HepG2 (cell line): ENCODE data around the gene MAS1L. TPM values are rescaled to one million over a fixed set of nuclear protein-coding genes. Genes with fewer than 3 reads are reported as not detected.

Experiments used
- ATAC-seq: fragments of 200-7000 bp; cut with Tn5 transposase; 3 replicates; pipeline ENCODE4 v1.9.1; 2020; ENCODE audit warnings: mild to moderate bottlenecking, moderate library complexity
- BruUV-seq: library from RNA; stranded (reverse); fragments of 400-500 nt; replicated peaks from 2 replicates; lab custom pipeline; 2021; lab: Mats Ljungman, UMichigan
- CTCF ChIA-PET: fragments of 300-600 bp; formaldehyde crosslinking; extraction: SDS; loops from one replicate; lab custom pipeline; 2021; ENCODE audit warnings: low total read pairs, inconsistent platforms, low intra/inter-chr PET ratio; lab: Yijun Ruan, JAX
- POLR2A ChIA-PET: fragments of 350-600 bp; sonication (Branson Sonifier 250); formaldehyde crosslinking; loops from one replicate; lab custom pipeline; 2020; ENCODE audit warnings: antibody characterized with exemption, inconsistent platforms; lab: Yijun Ruan, JAX
- DNase-seq: peaks from one replicate; pipeline ENCODE4 v3.0.0-alpha.2; 2015; ENCODE audit warnings: low spot score
- FAIRE-seq: peaks from 3 replicates; lab custom pipeline; 2011; peaks lifted over from hg19 to GRCh38; lab: Jason Lieb, UNC
- H2AFZ ChIP-seq: one replicate; pipeline ENCODE4 v1.6.1; 2011; ENCODE audit warnings: low read length, inconsistent platforms
- H3K27ac ChIP-seq: fragments of 300-600 bp; 3 replicates; pipeline ENCODE4 v1.8.0; 2011; ENCODE audit warnings: mixed run types, mild to moderate bottlenecking, mixed read lengths, low read length, inconsistent platforms; ENCODE audit not compliant: insufficient read depth; ENCODE audit errors: extremely low read length
- H3K27me3 ChIP-seq, 2 experiments: fragments of 200-600 bp in 1 of 2; 2 replicates in 1 of 2; 3 replicates in 1 of 2; pipeline versions ENCODE4 v1.6.0 to v1.8.0; 2011; ENCODE audit warnings: low read length in 2 of 2, mild to moderate bottlenecking in 2 of 2, moderate library complexity in 2 of 2, inconsistent platforms in 1 of 2; ENCODE audit not compliant: insufficient read depth in 2 of 2, control insufficient read depth in 1 of 2
- H3K36me3 ChIP-seq, 2 experiments: fragments of 200-600 bp in 1 of 2; replicated peaks in 1 of 2; 2 replicates in 1 of 2; 3 replicates in 1 of 2; pipeline versions ENCODE4 v1.5.1 to v1.8.0; 2011; ENCODE audit warnings: low read length in 2 of 2, inconsistent platforms in 1 of 2; ENCODE audit not compliant: insufficient read depth in 2 of 2, control insufficient read depth in 1 of 2
- H3K4me1 ChIP-seq: 2 replicates; pipeline ENCODE4 v1.5.1; 2012; ENCODE audit warnings: low read length, inconsistent platforms; ENCODE audit not compliant: insufficient read depth
- H3K4me2 ChIP-seq: 2 replicates; pipeline ENCODE4 v1.6.0; 2011; ENCODE audit warnings: low read depth, low read length, inconsistent platforms
- H3K4me3 ChIP-seq, 3 experiments: fragments of 200-600 bp in 1 of 3; sonication (generic), shearing (Covaris generic) in 1 of 3; replicated peaks in 1 of 3; 2 replicates each; pipeline ENCODE4 v1.5.1; 2011 to 2016; ENCODE audit warnings: low read length in 3 of 3, inconsistent platforms in 2 of 3, low read depth in 2 of 3, mild to moderate bottlenecking in 2 of 3, control low read depth in 1 of 3, mixed read lengths in 1 of 3; ENCODE audit not compliant: insufficient read depth in 1 of 3
- H3K79me2 ChIP-seq: one replicate; pipeline ENCODE4 v1.6.1; 2011; ENCODE audit warnings: low read length, inconsistent platforms; ENCODE audit not compliant: insufficient read depth
- H3K9ac ChIP-seq: 2 replicates; pipeline ENCODE4 v1.6.0; 2011; ENCODE audit warnings: mild to moderate bottlenecking, low read depth, low read length, inconsistent platforms; ENCODE audit not compliant: insufficient read depth
- H3K9me3 ChIP-seq: 2 replicates; pipeline ENCODE4 v1.5.1; 2012; ENCODE audit warnings: mild to moderate bottlenecking, low read length
- H4K20me1 ChIP-seq: 2 replicates; pipeline ENCODE4 v1.6.0; 2011; ENCODE audit warnings: inconsistent platforms, mild to moderate bottlenecking, low read length, moderate library complexity; ENCODE audit not compliant: insufficient read depth
- ATF7 ChIP-seq, 2 experiments: fragments of 450-650 bp in 1 of 2; sonication (generic) in 1 of 2; formaldehyde crosslinking in 1 of 2; IDR thresholded peaks; 2 replicates each; pipeline versions ENCODE4 v1.4.0 to v1.6.1; 2016 to 2020; ENCODE audit warnings: antibody characterized with exemption in 1 of 2, mild to moderate bottlenecking in 1 of 2, missing genetic modification reagents in 1 of 2
- BRD4 ChIP-seq: sonication (generic); formaldehyde crosslinking; IDR thresholded peaks from 2 replicates; pipeline ENCODE4 v1.4.0; 2020; ENCODE audit warnings: missing genetic modification reagents
- DNMT1 ChIP-seq: sonication (generic); formaldehyde crosslinking; IDR thresholded peaks from 2 replicates; pipeline ENCODE4 v1.5.1; 2020; ENCODE audit warnings: mild to moderate bottlenecking, missing genetic modification reagents
- GPN1 ChIP-seq: sonication (generic); formaldehyde crosslinking; IDR thresholded peaks from 2 replicates; pipeline ENCODE4 v1.5.1; 2020; ENCODE audit warnings: missing genetic modification reagents, borderline replicate concordance
- MBD4 ChIP-seq: IDR thresholded peaks from 2 replicates; pipeline ENCODE4 v1.6.1; 2012; ENCODE audit warnings: low read length, inconsistent platforms, borderline replicate concordance
- MBNL3 ChIP-seq: fragments of 250-450 bp; sonication (Bioruptor Pico); conservative IDR thresholded peaks from 2 replicates; pipeline ENCODE4 v1.8.0; 2022; ENCODE audit warnings: mild to moderate bottlenecking, inconsistent platforms
- TOE1 ChIP-seq: sonication (generic); formaldehyde crosslinking; IDR thresholded peaks from 2 replicates; pipeline ENCODE4 v1.4.0; 2020; ENCODE audit warnings: mild to moderate bottlenecking, missing genetic modification reagents
- YEATS2 ChIP-seq: sonication (generic); formaldehyde crosslinking; IDR thresholded peaks from 2 replicates; pipeline ENCODE4 v1.4.0; 2020; ENCODE audit warnings: missing genetic modification reagents, borderline replicate concordance
- ZNF251 ChIP-seq: sonication (generic); formaldehyde crosslinking; IDR thresholded peaks from 2 replicates; pipeline ENCODE4 v1.9.0; 2021; ENCODE audit warnings: mild to moderate bottlenecking, missing genetic modification reagents
- ZNF772 ChIP-seq: sonication (generic); formaldehyde crosslinking; IDR thresholded peaks from 2 replicates; pipeline ENCODE4 v1.5.0; 2020; ENCODE audit warnings: mild to moderate bottlenecking, missing genetic modification reagents
- ZSCAN30 ChIP-seq: sonication (generic); formaldehyde crosslinking; IDR thresholded peaks from 2 replicates; pipeline ENCODE4 v1.5.0; 2020; ENCODE audit warnings: mild to moderate bottlenecking, missing genetic modification reagents
- WGBS: methylation state at CpG from one replicate; pipeline ENCODE4 v1.1.6; 2017; ENCODE audit warnings: low lambda C conversion rate; 5-methylcytosine and 5-hydroxymethylcytosine counted together
- in situ Hi-C: cut with HindIII; loops from 2 replicates; pipeline ENCODE4 v1.10.0; 2017; ENCODE audit warnings: low pct_unique_long_range_greater_than_20kb; ENCODE audit not compliant: extremely low pct_ligation_motif_present
- intact Hi-C: fragments of 100-400 bp; cut with micrococcal nuclease; formaldehyde crosslinking; loops from one replicate; pipeline ENCODE4 v1.10.0; 2022; ENCODE audit not compliant: unreplicated experiment
- polyA plus RNA-seq, 8 experiments: library from polyadenylated mRNA; depleted of rRNA in 3 of 8; stranded (reverse) in 7 of 8; unstranded in 1 of 8; fragments of >200 nt; fragmentation: Illumina TruSeq in 4 of 8; extraction: Trizol in 4 of 8; gene quantifications; 2 replicates each; pipeline versions ENCODE4 v1.2.1 to v1.2.3, GENCODE V29; 2011 to 2016; ENCODE audit warnings: low read depth in 4 of 8, missing spikeins in 1 of 8, mixed read lengths in 1 of 8; ENCODE audit not compliant: insufficient read depth in 1 of 8
- total RNA-seq, 5 experiments: library from RNA; depleted of rRNA; stranded (reverse); fragments of >200 nt; fragmentation: Illumina TruSeq; extraction: Trizol; gene quantifications; 2 replicates each; pipeline ENCODE4 v1.2.3, GENCODE V29; 2016; ENCODE audit warnings: low read depth in 1 of 5
- TF ChIP-seq, protein P1 (sequence below): sonication (generic); formaldehyde crosslinking; IDR thresholded peaks from 2 replicates; pipeline ENCODE4 v1.8.1; 2023; ENCODE audit warnings: missing genetic modification reagents, mild to moderate bottlenecking, borderline replicate concordance
- TF ChIP-seq, protein P2 (sequence below): IDR thresholded peaks from 2 replicates; pipeline ENCODE4 v1.6.1; 2012; ENCODE audit warnings: low read depth, low read length, improper control_type of control experiment
- TF ChIP-seq, protein P3 (sequence below): sonication (generic); formaldehyde crosslinking; IDR thresholded peaks from 2 replicates; pipeline ENCODE4 v1.4.0; 2020; ENCODE audit warnings: missing genetic modification reagents
- TF ChIP-seq, protein P4 (sequence below): IDR thresholded peaks from 2 replicates; pipeline ENCODE4 v1.6.1; 2016; ENCODE audit warnings: mild to moderate bottlenecking, missing biosample characterization, missing genetic modification reagents
- TF ChIP-seq, protein P5 (sequence below): sonication (generic); formaldehyde crosslinking; IDR thresholded peaks from 2 replicates; pipeline ENCODE4 v1.4.0; 2020; ENCODE audit warnings: missing genetic modification reagents, low read depth, mild to moderate bottlenecking, borderline replicate concordance

Gene MAS1L
- total and polyA plus RNA-seq, 2 of the 13 experiments (the other 11 are each of a cell fraction or from before 2014, with no cell fraction given): not detected

DNA sequence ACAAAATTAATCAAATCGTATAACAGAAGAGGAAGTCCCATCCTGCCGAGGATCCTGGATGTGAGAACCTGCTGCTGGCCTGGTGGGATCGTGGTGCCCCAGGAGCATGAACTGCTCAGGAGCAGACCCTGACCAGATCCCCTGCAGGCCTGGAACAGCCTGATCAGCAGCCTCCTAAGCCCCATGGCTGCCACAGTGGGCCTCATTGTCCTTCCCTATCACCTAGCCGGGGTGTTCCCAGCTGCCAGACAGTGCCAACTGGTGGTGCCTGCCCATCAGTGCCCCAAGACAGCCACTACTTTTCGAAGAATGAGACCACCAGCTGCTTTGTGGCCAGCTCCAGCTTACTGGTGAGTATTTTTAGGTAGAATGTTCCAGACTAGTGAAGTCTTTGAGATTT is 19.6 kb upstream of the MAS1L start:
- Histone ChIP-seq H3K27ac (no peak overlapping the region), H3K9ac (no peak overlapping the region), H4K20me1 (no peaks in the 10 kb centered on the region), H3K4me3 (no peak overlapping the region), H2AFZ (no peak overlapping the region), H3K27me3 (peaks cover 0 to 17% of the 10 kb centered on the region in 2 experiments; a peak in 2 of 5 replicates), H3K36me3 (no peaks in the 10 kb centered on the region), H3K79me2 (no peaks in the 10 kb centered on the region), H3K9me3 (no peaks in the 10 kb centered on the region), H3K4me1 (0 out of 2 replicates have a peak, but pooled peaks cover 4% of the 10 kb centered on the region), H3K4me2 (no peak overlapping the region)
- intact Hi-C loops: no loop called here
- ChIA-PET CTCF (no interaction called here), POLR2A (no interaction called here)
- no TSS peak for BruUV-seq
- DNase-seq: no peak
- no peak for ATAC-seq
- in situ Hi-C loops: no loop called here
- WGBS: 26% methylated on average over 5 of the region's 5 CpGs
- FAIRE-seq: no peak
- TF ChIP-seq, protein P1, sequence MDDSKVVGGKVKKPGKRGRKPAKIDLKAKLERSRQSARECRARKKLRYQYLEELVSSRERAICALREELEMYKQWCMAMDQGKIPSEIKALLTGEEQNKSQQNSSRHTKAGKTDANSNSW (CRISPR knock-in tag): no peak
- TF ChIP-seq ZNF251 (CRISPR knock-in tag): no peak
- TF ChIP-seq YEATS2 (CRISPR knock-in tag): no peak
- TF ChIP-seq, protein P2, sequence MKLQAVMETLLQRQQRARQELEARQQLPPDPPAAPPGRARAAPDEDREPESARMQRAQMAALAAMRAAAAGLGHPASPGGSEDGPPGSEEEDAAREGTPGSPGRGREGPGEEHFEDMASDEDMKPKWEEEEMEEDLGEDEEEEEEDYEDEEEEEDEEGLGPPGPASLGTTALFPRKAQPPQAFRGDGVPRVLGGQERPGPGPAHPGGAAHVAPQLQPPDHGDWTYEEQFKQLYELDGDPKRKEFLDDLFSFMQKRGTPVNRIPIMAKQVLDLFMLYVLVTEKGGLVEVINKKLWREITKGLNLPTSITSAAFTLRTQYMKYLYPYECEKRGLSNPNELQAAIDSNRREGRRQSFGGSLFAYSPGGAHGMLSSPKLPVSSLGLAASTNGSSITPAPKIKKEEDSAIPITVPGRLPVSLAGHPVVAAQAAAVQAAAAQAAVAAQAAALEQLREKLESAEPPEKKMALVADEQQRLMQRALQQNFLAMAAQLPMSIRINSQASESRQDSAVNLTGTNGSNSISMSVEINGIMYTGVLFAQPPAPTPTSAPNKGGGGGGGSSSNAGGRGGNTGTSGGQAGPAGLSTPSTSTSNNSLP: no peak
- TF ChIP-seq, protein P3, sequence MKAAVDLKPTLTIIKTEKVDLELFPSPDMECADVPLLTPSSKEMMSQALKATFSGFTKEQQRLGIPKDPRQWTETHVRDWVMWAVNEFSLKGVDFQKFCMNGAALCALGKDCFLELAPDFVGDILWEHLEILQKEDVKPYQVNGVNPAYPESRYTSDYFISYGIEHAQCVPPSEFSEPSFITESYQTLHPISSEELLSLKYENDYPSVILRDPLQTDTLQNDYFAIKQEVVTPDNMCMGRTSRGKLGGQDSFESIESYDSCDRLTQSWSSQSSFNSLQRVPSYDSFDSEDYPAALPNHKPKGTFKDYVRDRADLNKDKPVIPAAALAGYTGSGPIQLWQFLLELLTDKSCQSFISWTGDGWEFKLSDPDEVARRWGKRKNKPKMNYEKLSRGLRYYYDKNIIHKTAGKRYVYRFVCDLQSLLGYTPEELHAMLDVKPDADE (CRISPR knock-in tag): no peak
- no peak for TF ChIP-seq DNMT1 (CRISPR knock-in tag)
- TF ChIP-seq, protein P4, sequence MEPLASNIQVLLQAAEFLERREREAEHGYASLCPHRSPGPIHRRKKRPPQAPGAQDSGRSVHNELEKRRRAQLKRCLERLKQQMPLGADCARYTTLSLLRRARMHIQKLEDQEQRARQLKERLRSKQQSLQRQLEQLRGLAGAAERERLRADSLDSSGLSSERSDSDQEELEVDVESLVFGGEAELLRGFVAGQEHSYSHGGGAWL (CRISPR knock-in tag): no peak
- no peak for TF ChIP-seq BRD4
- TF ChIP-seq MBNL3 (CRISPR knock-in tag): no peak
- TF ChIP-seq MBD4: no peak
- TF ChIP-seq ZNF772 (CRISPR knock-in tag): no peak
- TF ChIP-seq ZSCAN30 (CRISPR knock-in tag): no peak
- TF ChIP-seq, protein P5, sequence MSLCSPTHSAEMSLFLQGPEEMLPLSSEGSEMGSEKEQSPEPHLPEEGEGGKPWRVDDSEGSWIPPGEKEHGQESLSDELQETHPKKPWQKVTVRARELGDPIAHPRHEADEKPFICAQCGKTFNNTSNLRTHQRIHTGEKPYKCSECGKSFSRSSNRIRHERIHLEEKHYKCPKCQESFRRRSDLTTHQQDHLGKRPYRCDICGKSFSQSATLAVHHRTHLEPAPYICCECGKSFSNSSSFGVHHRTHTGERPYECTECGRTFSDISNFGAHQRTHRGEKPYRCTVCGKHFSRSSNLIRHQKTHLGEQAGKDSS: no peak
- no peak for TF ChIP-seq ATF7 (IDR thresholded peaks at IDR 0.05)
- TF ChIP-seq ATF7 (CRISPR knock-in tag; IDR thresholded peaks at IDR 0.05): no peak
- TF ChIP-seq GPN1 (CRISPR knock-in tag): no peak
- TF ChIP-seq TOE1 (CRISPR knock-in tag): no peak
